Common myeloid progenitor, CD34-positive (primary cell): ENCODE data around the gene PLTP.
A peak's percentile ranks its signal among the peaks of the same experiment; 100 is the strongest.
"Not testable (repeated sequence)": the region's sequence is repeated elsewhere in the genome, so short reads cannot be mapped to it uniquely, and the experiment has no call there.

Experiments
- CTCF ChIA-PET: fragments of 350-600 bp; sonication (Branson Sonifier 250); formaldehyde crosslinking; loops from one replicate; lab custom pipeline; 2021; ENCODE audit warnings: antibody characterized with exemption; lab: Charles Lee
- POLR2A ChIA-PET: fragments of 350-600 bp; sonication (Branson Sonifier 250); formaldehyde crosslinking; loops from one replicate; lab custom pipeline; 2021; ENCODE audit warnings: antibody characterized with exemption; lab: Charles Lee
- DNase-seq, 3 donors: peaks; one replicate each; pipeline versions ENCODE4 v3.0.0 to v3.0.0-alpha.2; 2013
- H3K27ac ChIP-seq, 2 experiments: 1 replicate in 1 of 2; 2 replicates in 1 of 2; pipeline ENCODE4 v1.7.0; 2013; ENCODE audit warnings: inconsistent platforms in 2 of 2, low read length in 2 of 2, mild to moderate bottlenecking in 2 of 2, low read depth in 1 of 2, moderate library complexity in 1 of 2; ENCODE audit not compliant: severe bottlenecking in 2 of 2, insufficient read depth in 1 of 2, poor library complexity in 1 of 2
- H3K27me3 ChIP-seq, 5 experiments: replicated peaks in 2 of 5; 1 replicate in 3 of 5; 2 replicates in 2 of 5; pipeline versions ENCODE4 v1.6.1 to v1.7.0; 2013; ENCODE audit warnings: low read length in 4 of 5, mild to moderate bottlenecking in 2 of 5, moderate library complexity in 2 of 5, inconsistent platforms in 1 of 5; ENCODE audit not compliant: insufficient read depth in 5 of 5, control insufficient read depth in 4 of 5
- H3K36me3 ChIP-seq, 4 experiments: 1 replicate in 2 of 4; 2 replicates in 2 of 4; pipeline versions ENCODE4 v1.6.1 to v1.7.0; 2013; ENCODE audit warnings: low read length in 3 of 4, control low read depth in 1 of 4, mild to moderate bottlenecking in 1 of 4; ENCODE audit not compliant: control insufficient read depth in 4 of 4, insufficient read depth in 4 of 4
- H3K4me1 ChIP-seq, 4 experiments: 1 replicate in 3 of 4; 2 replicates in 1 of 4; pipeline versions ENCODE4 v1.6.1 to v1.7.1; 2013; ENCODE audit warnings: low read length in 3 of 4, mild to moderate bottlenecking in 3 of 4, control low read depth in 1 of 4, inconsistent platforms in 1 of 4, moderate library complexity in 1 of 4; ENCODE audit not compliant: control insufficient read depth in 4 of 4, insufficient read depth in 4 of 4; ENCODE audit errors: control extremely low read depth in 1 of 4
- H3K4me3 ChIP-seq, 7 experiments: 1 replicate in 4 of 7; 2 replicates in 3 of 7; pipeline versions ENCODE4 v1.5.1 to v1.7.0; 2013; ENCODE audit warnings: mild to moderate bottlenecking in 7 of 7, low read length in 6 of 7, moderate library complexity in 6 of 7, inconsistent platforms in 2 of 7, low read depth in 2 of 7, control low read depth in 1 of 7; ENCODE audit not compliant: insufficient read depth in 4 of 7, control insufficient read depth in 1 of 7; ENCODE audit errors: extremely low read depth in 1 of 7
- H3K9me3 ChIP-seq, 5 experiments: 1 replicate in 4 of 5; 2 replicates in 1 of 5; pipeline versions ENCODE4 v1.6.1 to v1.7.1; 2013; ENCODE audit warnings: low read length in 4 of 5, mild to moderate bottlenecking in 2 of 5, inconsistent platforms in 1 of 5, low read depth in 1 of 5, moderate library complexity in 1 of 5; ENCODE audit not compliant: control insufficient read depth in 4 of 5, insufficient read depth in 2 of 5; ENCODE audit errors: control extremely low read depth in 1 of 5
- WGBS: methylation state at CpG from one replicate; pipeline ENCODE4 v1.1.5; 2013; ENCODE audit not compliant: insufficient coverage; 5-methylcytosine and 5-hydroxymethylcytosine counted together

The PLTP gene

GRCh38 chr20:45934586-45935415, 22.8 kb upstream of the PLTP start, which contains the start of gene PCIF1:
PCIF1 (plus strand) TSS chr20:45934683; CDS start chr20:45939000, 4,317 bp downstream.
- Histone ChIP-seq H3K27ac (peak within 1 kb of the TSS; percentile 96 to 98), H3K4me1 (peaks cover 6 to 39% (median 25%) of the 10 kb centered on the region in 4 experiments), H3K9me3 (no peaks in the 10 kb centered on the region), H3K27me3 (no peaks in the 10 kb centered on the region), H3K4me3 (peak within 1 kb of the TSS; percentile 73 to 99 (median 96)), H3K36me3 (peaks cover 10 to 31% (median 25%) of the 10 kb centered on the region in 4 experiments)
- ChIA-PET CTCF (interaction anchor here (0.9 to 2.5 kb wide), 12 partner anchors 11 to 54 kb away, joined by 3 to 17 read pairs (median 4); partner anchors contain the start of gene ZSWIM1), POLR2A (interaction anchor here (0.6 to 2.8 kb wide), 14 partner anchors 14 to 154 kb away, joined by 3 to 17 read pairs (median 6); partner anchors contain the start of genes CTSA, NEURL2 and ZSWIM1)
- DNase-seq, result peak; percentile 97 to 99 (median 98)
- WGBS, result 0% methylated on average over 77 of the region's 102 CpGs

- CTCF ChIA-PET, result interaction anchor here (0.7 to 2.5 kb wide), 17 partner anchors 10 to 135 kb away, joined by 3 to 17 read pairs (median 6); partner anchors contain the start of gene ZSWIM1
- Histone ChIP-seq H3K4me1 (peaks cover 6 to 39% (median 25%) of the 10 kb centered on the region in 4 experiments), H3K27ac (peak overlapping the region; percentile 96 to 98), H3K27me3 (no peaks in the 10 kb centered on the region), H3K4me3 (peak overlapping the region; percentile 73 to 99 (median 96)), H3K9me3 (no peaks in the 10 kb centered on the region), H3K36me3 (peaks cover 5 to 24% (median 18%) of the 10 kb centered on the region in 4 experiments)
- WGBS, result under 1% methylated on average over 32 of the region's 34 CpGs
- POLR2A ChIA-PET, result interaction anchor here (0.6 to 2.8 kb wide), 11 partner anchors 13 to 154 kb away, joined by 3 to 17 read pairs (median 7); partner anchors contain the start of genes CTSA, NEURL2 and ZSWIM1
- peak; percentile 17 to 55 (median 45) for DNase-seq
Observed at GRCh38 chr20:45934046-45934585, 22.2 kb upstream of the PLTP start.

- H3K4me1 ChIP-seq, result peaks cover 6 to 39% (median 25%) of the 10 kb centered on the region in 4 experiments
- ChIA-PET POLR2A (interaction anchor here (0.6 to 2.8 kb wide), 5 partner anchors 13 to 103 kb away, joined by 4 to 17 read pairs (median 7); partner anchors contain the start of gene ZSWIM1), CTCF (interaction anchor here (0.7 to 2.5 kb wide), 16 partner anchors 9 to 134 kb away, joined by 3 to 17 read pairs (median 6); partner anchors contain the start of gene ZSWIM1)
- WGBS, result 26% methylated on average over 22 of the region's 22 CpGs
- no peaks in the 10 kb centered on the region for H3K27me3 ChIP-seq
- no peaks in the 10 kb centered on the region for H3K9me3 ChIP-seq
- peaks cover 3 to 18% (median 12%) of the 10 kb centered on the region in 4 experiments for H3K36me3 ChIP-seq
- peak overlapping the region; percentile 73 to 99 (median 96) for H3K4me3 ChIP-seq
- peak overlapping the region; percentile 96 to 98 for H3K27ac ChIP-seq
- DNase-seq, result peak; percentile 66 to 70 (median 68)
Observed at GRCh38 chr20:45933266-45934045, 21.5 kb upstream of the PLTP start.

GRCh38 chr20:45931680-45932079, 19.7 kb upstream of the PLTP start:
- POLR2A ChIA-PET, H3K36me3 ChIP-seq, H3K9me3 ChIP-seq, H3K27me3 ChIP-seq, DNase-seq, H3K4me3 ChIP-seq, H3K27ac ChIP-seq: not testable (repeated sequence)
- H3K4me1 ChIP-seq, result peaks cover 6 to 27% (median 20%) of the 10 kb centered on the region in 4 experiments
- CTCF ChIA-PET, result interaction anchor here (0.7 to 1.1 kb wide), 3 partner anchors 37 to 92 kb away, joined by 3 read pairs; no protein-coding TSS in a partner anchor
- WGBS, result 98% methylated on average over 13 of the region's 17 CpGs

- Histone ChIP-seq H3K4me1 (peaks cover 0 to 5% (median 0%) of the 10 kb centered on the region in 4 experiments), H3K27me3 (no peaks in the 10 kb centered on the region), H3K36me3 (no peaks in the 10 kb centered on the region), H3K9me3 (no peaks in the 10 kb centered on the region), H3K4me3 (no peak overlapping the region), H3K27ac (no peak overlapping the region)
- WGBS, result 84% methylated on average over 8 of the region's 14 CpGs
- DNase-seq, result no peak
- ChIA-PET CTCF (interaction anchor here (0.7 to 1.6 kb wide), 4 partner anchors 8 to 128 kb away, joined by 3 to 4 read pairs (median 3); partner anchors contain the start of gene SPATA25), POLR2A (no interaction called here)
Observed at GRCh38 chr20:45927071-45927878, 15.3 kb upstream of the PLTP start.

GRCh38 chr20:45926731-45927070, 14.7 kb upstream of the PLTP start:
- ChIA-PET POLR2A (no interaction called here), CTCF (interaction anchor here (1.3 kb wide), 1 partner anchor 40 kb away, joined by 3 read pairs; the partner anchor contains the start of gene SPATA25)
- WGBS, result 100% methylated on average over 1 of the region's 2 CpGs

More at GRCh38 chr20:45926731-45927070, 14.7 kb upstream of the PLTP start:
- H3K4me1 ChIP-seq, result peaks cover 0 to 5% (median 0%) of the 10 kb centered on the region in 4 experiments
- no peak overlapping the region for H3K27ac ChIP-seq
- no peak for DNase-seq
- no peaks in the 10 kb centered on the region for H3K27me3 ChIP-seq
- H3K36me3 ChIP-seq, result no peaks in the 10 kb centered on the region
- no peaks in the 10 kb centered on the region for H3K9me3 ChIP-seq
- no peak overlapping the region for H3K4me3 ChIP-seq
